Measurements from ENCODE around the gene GBP7.

The GBP7 gene

GRCh38 chr1:89201106-89201794 is 25.4 kb upstream of the GBP7 start:
- H3K4me3 ChIP-seq (ENCODE audit: low read depth, low read length), result no peak overlapping the region
- TF ChIP-seq, protein P1, sequence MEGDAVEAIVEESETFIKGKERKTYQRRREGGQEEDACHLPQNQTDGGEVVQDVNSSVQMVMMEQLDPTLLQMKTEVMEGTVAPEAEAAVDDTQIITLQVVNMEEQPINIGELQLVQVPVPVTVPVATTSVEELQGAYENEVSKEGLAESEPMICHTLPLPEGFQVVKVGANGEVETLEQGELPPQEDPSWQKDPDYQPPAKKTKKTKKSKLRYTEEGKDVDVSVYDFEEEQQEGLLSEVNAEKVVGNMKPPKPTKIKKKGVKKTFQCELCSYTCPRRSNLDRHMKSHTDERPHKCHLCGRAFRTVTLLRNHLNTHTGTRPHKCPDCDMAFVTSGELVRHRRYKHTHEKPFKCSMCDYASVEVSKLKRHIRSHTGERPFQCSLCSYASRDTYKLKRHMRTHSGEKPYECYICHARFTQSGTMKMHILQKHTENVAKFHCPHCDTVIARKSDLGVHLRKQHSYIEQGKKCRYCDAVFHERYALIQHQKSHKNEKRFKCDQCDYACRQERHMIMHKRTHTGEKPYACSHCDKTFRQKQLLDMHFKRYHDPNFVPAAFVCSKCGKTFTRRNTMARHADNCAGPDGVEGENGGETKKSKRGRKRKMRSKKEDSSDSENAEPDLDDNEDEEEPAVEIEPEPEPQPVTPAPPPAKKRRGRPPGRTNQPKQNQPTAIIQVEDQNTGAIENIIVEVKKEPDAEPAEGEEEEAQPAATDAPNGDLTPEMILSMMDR (IDR thresholded peaks at IDR 0.05; ENCODE audit: low read depth, low read length), result no peak

- H3K4me3 ChIP-seq (ENCODE audit: low read depth, low read length), result no peak overlapping the region
- TF ChIP-seq, protein P1 (IDR thresholded peaks at IDR 0.05; ENCODE audit: low read depth, low read length), result no peak
These were observed 24.9 kb upstream of the GBP7 start for GRCh38 chr1:89200663-89201062.

- TF ChIP-seq, protein P1 (IDR thresholded peaks at IDR 0.05; ENCODE audit: low read depth, low read length), result no peak
- H3K4me3 ChIP-seq (ENCODE audit: low read depth, low read length), result no peak overlapping the region
These were observed 23.8 kb upstream of the GBP7 start for GRCh38 chr1:89199525-89200031.

DNA sequence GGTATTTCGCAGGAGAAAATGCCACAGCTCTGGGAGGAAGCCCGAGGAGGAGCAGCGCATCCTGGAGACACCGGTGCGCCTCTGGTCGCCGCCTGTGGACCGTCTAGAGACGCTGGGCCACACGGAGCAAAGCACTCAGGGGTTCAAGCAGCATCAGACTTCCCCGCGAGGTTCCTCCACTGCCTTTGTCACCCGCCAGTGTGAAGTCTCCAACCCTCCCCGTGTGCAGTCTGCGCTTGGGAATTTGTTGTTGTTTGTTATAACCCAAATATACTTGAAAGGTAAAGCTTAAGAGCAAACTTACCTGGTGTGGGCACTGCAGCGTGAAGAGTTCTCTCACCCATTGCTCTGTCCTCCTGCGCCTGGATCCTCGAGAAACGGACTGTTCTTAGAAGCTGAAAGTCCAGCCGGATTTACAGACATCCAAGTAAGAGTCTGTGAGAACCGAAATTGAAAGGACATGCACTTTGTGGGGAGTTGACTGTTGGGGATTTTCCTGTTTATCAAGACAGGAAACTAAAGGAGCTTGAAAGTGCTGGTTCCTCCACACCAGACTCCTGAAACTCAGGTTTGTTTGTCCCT is 22.8 kb upstream of the GBP7 start, which contains the start of gene GBP4:
GBP4 (minus strand) TSS at position 452 of the 582 bp plus-strand sequence; CDS start at position 344, 108 bp downstream.
- TF ChIP-seq, protein P1 (IDR thresholded peaks at IDR 0.05; ENCODE audit: low read depth, low read length), result no peak
- peak within 1 kb of the TSS; percentile 60 for H3K4me3 ChIP-seq (ENCODE audit: low read depth, low read length)

DNA sequence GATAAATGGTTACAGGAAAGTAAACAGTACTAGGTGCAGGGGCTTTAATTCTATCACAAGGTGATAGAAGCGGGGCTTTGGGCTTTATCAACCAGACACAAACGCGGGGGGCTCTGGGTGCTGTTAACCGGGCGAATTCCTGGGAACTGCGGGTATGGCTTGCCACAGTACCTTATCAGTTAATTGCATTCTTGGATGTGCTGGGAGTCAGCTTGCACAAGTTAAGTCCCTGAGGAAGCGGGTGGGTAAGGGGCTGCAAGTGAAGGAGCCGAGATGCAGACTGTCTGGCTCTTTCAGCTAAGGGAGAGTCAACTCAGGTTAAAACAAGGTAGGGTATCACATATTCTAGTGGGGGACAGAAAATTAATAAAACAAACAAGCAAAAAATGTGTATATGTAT is 22.3 kb upstream of the GBP7 start:
- TF ChIP-seq, protein P1 (IDR thresholded peaks at IDR 0.05; ENCODE audit: low read depth, low read length), result no peak
- peak overlapping the region; percentile 60 for H3K4me3 ChIP-seq (ENCODE audit: low read depth, low read length)

DNA sequence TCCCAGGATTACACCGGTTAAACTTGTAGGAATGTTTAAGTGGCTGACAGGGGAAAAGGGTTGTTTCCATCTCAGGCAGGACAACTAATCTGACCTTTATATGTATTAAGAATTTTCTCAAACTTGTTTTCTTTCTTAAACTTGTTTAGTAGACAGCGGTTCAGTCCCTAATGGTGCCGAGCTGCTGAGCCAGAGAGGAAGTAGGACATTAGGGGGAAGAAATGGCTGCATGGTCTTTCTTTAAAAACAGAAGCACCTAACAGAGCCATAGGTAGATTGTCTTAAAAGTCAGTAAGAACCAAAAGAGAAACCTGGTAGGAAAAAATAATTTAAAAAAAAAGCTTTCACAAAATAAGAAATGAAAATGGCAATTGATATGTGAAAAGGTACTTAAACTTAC is 19.7 kb upstream of the GBP7 start:
- H3K4me3 ChIP-seq (ENCODE audit: low read depth, low read length), result no peak overlapping the region
- TF ChIP-seq, protein P1 (IDR thresholded peaks at IDR 0.05; ENCODE audit: low read depth, low read length), result no peak

DNA sequence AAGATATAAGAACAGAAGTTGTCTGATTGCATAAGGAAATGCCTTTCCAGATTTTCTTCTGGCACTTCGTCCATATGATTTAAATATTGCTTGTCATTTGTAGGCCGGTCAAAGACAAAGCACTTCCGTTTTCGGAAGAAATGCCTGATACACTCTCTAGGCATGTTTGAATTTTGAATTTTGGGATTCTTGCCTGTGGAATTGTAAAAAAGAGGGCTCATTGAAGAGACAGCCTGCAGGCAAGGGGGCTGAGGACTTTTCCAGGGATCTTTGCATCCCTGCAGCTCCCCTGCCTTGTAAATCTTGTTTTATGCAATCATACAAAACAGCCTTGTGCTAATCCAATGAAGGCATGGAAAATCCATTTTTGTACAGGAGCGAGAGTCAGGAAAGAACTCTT is 15.5 kb upstream of the GBP7 start:
- no peak overlapping the region for H3K4me3 ChIP-seq (ENCODE audit: low read depth, low read length)
- TF ChIP-seq, protein P1 (IDR thresholded peaks at IDR 0.05; ENCODE audit: low read depth, low read length), result no peak
